GM19099 (cell line): ENCODE results near the gene TNIP2.

Source experiments
- POLR2A ChIP-seq: IDR thresholded peaks from 3 replicates; pipeline ENCODE4 v1.6.1; 2011; ENCODE audit warnings: low read depth; ENCODE audit not compliant: insufficient read length; ENCODE audit errors: extremely low read depth

The TNIP2 gene

GRCh38 chr4:2697995-2698414 lies 58.1 kb downstream of the TNIP2 start:
- no peak for TF ChIP-seq POLR2A

- TF ChIP-seq POLR2A, result no peak
Measured at GRCh38 chr4:2696423-2696822, 59.7 kb downstream of the TNIP2 start.

- no peak for TF ChIP-seq POLR2A
Measured at GRCh38 chr4:2695346-2696060, 60.6 kb downstream of the TNIP2 start.

- no peak for TF ChIP-seq POLR2A
Measured at GRCh38 chr4:2694691-2695090, 61.4 kb downstream of the TNIP2 start.

GRCh38 chr4:2691952-2692435 lies 64.1 kb downstream of the TNIP2 start:
- TF ChIP-seq POLR2A, result no peak
